ENCODE results near the gene TAGLN2. TPM values are rescaled to one million over a fixed set of nuclear protein-coding genes. Genes with fewer than 3 reads are reported as not detected.

TAGLN2 gene
- total RNA-seq, 1 donor, result 397 TPM

DNA sequence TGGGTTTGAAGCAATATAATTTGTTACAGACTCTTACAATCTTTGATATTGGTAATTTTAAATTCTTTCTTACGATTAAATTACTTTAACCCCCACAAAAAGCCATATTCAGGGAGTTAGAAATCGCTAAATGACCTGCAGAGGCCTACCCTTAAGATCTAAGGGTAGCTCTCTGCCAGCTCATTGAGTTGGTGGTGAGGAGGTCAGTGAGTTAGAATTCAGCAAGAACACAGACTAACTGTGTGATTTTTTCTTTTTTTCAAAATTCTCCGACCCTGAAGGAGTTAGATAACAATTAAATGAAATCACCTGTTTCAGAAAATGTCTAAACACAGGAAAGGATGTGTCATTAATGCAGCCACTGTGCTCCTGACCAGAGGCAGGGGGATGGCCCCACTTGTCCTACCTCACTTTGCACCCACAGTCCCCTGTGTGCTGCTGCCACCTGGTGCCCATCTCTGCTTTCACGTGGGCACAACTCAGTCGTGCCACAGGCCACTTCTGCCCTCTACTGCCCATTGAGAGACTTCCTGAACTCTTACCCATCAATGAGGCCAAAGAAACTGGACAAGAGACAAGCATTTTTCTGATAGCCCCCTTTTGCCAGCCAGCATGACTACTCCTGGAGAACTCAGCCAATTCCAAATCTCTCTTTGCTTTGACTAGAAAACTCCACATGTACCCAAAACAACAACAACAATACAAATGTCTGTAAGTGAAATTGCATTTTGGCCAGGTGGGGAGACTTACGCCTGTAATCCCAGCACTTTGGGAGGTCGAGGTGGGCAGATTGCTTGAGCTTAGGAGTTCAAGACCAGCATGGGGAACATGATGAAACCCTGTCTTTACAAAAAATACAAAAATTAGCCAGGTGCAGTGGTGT is 33.8 kb downstream of the TAGLN2 start:
- no peaks in the 10 kb centered on the region for H3K9me3 ChIP-seq (ENCODE audit: low read depth, low read length)
- peaks cover 59% of the 10 kb centered on the region for H3K4me1 ChIP-seq (ENCODE audit: insufficient read depth, low read length)
- no peaks in the 10 kb centered on the region for H3K27me3 ChIP-seq (ENCODE audit: insufficient read depth, low read length)
- H3K4me3 ChIP-seq (ENCODE audit: low read length), result no peak overlapping the region

DNA sequence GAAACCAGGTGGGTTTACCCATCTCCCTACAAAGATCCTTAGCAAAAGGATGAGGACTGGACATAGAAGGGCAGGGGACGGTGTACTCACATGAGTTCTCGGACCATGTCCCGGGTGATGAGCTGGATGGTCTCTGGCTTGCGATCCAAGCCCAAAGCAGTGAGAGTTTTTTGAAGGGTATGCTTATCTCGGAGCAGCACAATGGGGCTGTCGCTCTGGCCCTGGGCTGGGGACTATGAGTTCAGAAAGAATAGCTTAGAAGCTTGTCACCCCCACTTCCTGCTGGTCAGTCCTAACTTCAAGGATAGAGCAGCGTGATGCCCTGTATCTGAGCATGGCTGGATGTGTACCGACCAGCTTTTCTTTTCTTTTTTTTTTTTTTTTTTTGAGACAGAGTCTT is 34.9 kb downstream of the TAGLN2 start:
- H3K27me3 ChIP-seq (ENCODE audit: insufficient read depth, low read length), result no peaks in the 10 kb centered on the region
- H3K4me3 ChIP-seq (ENCODE audit: low read length), result no peak overlapping the region
- H3K9me3 ChIP-seq (ENCODE audit: low read depth, low read length), result no peaks in the 10 kb centered on the region
- peaks cover 48% of the 10 kb centered on the region for H3K4me1 ChIP-seq (ENCODE audit: insufficient read depth, low read length)

DNA sequence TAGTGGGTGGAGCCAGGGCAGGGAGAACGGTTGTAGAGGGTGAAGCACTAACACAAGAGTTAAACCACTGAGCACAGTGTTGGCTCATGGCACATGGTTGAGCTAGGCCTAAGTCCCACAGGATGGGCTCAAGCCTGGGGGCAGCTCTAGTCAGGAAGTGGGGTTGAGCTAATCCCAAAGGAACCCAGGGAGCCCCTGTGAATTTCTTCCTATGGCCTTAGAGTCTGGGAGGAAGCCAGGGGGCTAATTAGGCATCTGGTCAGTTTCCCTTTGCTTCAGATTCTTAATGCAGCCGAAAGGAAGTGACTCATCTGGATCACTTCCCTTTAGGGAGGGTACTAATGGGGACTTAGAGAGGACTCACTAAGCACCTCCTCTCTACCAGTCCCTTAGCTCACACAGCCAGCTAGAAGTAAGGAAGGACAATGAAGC is 35.5 kb downstream of the TAGLN2 start:
- peaks cover 48% of the 10 kb centered on the region for H3K4me1 ChIP-seq (ENCODE audit: insufficient read depth, low read length)

DNA sequence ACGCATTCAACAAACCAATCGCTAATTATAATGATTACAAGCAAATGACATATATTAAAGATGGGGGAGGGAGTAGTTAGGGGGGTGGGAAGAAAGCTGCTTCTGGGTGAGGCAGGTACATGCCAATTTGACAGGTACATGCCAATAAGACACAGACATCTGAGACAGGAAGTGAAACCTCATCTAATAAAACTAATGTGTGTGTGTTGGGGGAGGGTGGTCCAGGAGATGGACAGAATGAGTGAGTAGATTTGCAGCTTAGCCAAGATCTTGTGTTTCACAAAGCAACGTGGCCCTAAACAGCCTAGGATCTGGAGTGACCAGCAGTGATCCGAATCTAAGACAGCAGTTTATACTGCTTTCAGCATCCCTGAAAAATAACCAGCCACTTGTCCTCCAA is 36.1 kb downstream of the TAGLN2 start:
- Histone ChIP-seq H3K27me3 (ENCODE audit: insufficient read depth, low read length) (no peaks in the 10 kb centered on the region), H3K4me3 (ENCODE audit: low read length) (no peak overlapping the region), H3K4me1 (ENCODE audit: insufficient read depth, low read length) (peaks cover 48% of the 10 kb centered on the region), H3K9me3 (ENCODE audit: low read depth, low read length) (no peaks in the 10 kb centered on the region)

More for the DNA sequence above, 35.5 kb downstream of the TAGLN2 start:
- Histone ChIP-seq H3K27me3 (ENCODE audit: insufficient read depth, low read length) (no peaks in the 10 kb centered on the region), H3K4me3 (ENCODE audit: low read length) (no peak overlapping the region), H3K9me3 (ENCODE audit: low read depth, low read length) (no peaks in the 10 kb centered on the region)

DNA sequence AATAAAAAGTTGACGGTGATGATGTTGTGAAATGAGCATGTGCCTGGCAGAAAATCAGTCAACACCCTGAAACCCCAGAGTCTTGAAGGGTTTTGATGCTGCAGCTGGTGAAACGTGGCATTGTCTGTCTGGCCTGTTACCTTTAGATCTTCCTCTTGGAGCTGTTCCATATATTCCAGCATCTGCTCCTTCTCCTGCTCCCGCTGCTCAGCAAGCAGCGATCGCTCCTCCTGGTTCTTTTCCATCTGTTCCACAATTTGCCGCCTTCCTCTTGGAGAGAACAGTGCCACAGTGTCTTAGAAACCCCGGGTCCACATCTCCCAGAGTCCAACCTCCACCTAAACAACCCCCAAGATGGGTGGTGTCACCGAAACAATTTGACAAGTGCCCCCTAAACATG is 41.0 kb downstream of the TAGLN2 start:
- Histone ChIP-seq H3K9me3 (ENCODE audit: low read depth, low read length) (no peaks in the 10 kb centered on the region), H3K27me3 (ENCODE audit: insufficient read depth, low read length) (no peaks in the 10 kb centered on the region), H3K4me3 (ENCODE audit: low read length) (no peak overlapping the region), H3K4me1 (ENCODE audit: insufficient read depth, low read length) (peaks cover 62% of the 10 kb centered on the region)

DNA sequence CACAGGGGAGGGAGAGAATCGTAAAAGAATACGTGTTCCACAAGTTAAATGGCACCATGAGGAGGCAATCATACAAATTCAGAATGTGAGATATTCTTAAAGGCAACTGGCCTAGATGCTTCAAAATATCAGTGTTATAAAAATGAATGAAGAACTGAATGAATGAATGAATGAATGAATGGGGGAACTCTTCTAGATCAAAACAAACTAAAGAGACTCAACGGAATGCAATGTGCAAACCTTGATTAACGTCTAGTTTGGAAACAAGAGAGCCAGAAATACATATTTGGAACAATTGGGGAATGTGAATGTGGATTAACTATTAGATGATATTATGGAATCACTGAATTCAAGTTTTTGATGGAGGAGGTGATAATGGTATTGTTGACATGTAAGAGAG is 42.2 kb downstream of the TAGLN2 start:
- H3K4me1 ChIP-seq (ENCODE audit: insufficient read depth, low read length), result peaks cover 54% of the 10 kb centered on the region
- no peaks in the 10 kb centered on the region for H3K9me3 ChIP-seq (ENCODE audit: low read depth, low read length)
- no peak overlapping the region for H3K4me3 ChIP-seq (ENCODE audit: low read length)
- no peaks in the 10 kb centered on the region for H3K27me3 ChIP-seq (ENCODE audit: insufficient read depth, low read length)

DNA sequence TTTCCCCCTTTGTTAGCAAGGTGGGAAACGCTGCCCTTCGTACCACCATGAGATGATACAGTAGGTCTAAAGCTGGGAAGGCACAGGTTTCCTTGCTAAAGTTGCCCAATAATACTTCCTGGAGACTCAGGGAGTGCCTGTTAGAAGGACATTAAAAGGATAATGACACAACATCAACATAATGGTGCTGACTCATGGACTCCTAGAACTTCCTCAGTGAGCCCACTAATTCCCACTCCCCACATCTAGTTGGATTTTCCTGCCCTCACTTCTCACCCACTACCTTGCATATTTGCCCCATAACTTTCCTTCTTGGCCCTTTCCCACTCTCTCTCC is 42.8 kb downstream of the TAGLN2 start:
- peaks cover 47% of the 10 kb centered on the region for H3K4me1 ChIP-seq (ENCODE audit: insufficient read depth, low read length)
- H3K4me3 ChIP-seq (ENCODE audit: low read length), result no peak overlapping the region
- H3K27me3 ChIP-seq (ENCODE audit: insufficient read depth, low read length), result no peaks in the 10 kb centered on the region
- no peaks in the 10 kb centered on the region for H3K9me3 ChIP-seq (ENCODE audit: low read depth, low read length)

DNA sequence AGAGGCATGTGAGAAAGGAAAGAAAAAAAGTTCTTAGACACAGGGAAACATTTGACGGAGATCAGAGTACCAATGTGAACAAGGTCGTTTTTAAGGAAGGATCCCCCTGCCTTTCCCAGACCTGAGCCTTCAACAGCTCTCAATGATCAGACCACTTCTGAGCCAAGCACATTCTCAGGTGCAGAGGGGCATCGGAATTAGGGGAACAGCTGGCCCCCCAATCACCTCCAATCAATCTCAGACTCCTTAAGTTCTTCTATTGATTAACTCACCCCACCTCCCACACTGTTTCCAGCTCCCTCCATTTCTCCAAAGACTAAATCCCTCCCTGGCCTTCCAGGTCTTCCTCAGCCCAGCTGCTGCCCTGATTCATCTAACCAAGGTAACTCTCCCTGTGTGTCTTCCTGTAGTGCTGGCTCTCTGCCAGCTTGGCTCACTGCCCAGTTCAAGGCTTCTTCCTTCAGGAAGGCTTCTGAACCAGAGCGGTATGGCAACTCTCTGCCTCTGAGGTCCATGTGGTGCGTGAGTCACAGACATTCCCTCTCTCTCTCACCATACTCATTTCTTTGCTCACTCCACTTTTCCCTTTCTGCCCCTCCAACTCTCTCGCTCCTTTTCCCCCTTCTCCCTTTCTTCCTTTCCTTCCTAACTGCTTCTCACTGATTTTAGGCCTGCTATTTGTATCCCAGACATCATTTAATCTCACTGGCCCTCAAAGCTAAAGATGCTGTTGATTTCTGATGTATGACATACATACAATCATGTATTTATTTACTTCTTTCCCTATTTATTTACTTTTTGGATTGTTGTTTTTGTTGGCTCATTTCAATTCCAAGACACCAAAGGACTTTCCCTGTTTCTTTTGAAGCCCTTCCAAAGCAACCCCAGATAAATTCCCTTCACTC is 43.4 kb downstream of the TAGLN2 start:
- no peaks in the 10 kb centered on the region for H3K27me3 ChIP-seq (ENCODE audit: insufficient read depth, low read length)
- H3K4me3 ChIP-seq (ENCODE audit: low read length), result no peak overlapping the region
- H3K9me3 ChIP-seq (ENCODE audit: low read depth, low read length), result no peaks in the 10 kb centered on the region
- H3K4me1 ChIP-seq (ENCODE audit: insufficient read depth, low read length), result peaks cover 41% of the 10 kb centered on the region

DNA sequence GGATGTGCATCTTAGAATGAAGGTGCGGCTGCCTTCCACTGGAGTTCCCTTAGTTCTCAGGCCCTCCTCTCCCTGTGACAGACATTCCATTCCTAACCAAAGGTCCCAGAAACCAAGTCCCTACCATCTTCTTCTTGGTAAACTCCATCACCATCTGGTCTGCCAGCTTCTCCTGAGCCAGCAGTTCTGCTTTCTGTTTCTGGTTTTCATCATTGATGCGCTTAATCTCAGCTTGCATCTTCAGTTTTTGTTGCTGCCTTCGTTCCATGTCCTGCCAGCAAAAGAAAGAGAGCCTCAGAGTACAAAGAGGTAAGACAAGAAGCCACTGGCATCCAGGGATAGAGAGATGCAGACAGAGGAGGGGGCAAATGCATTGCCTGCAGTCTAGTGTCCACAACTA is 44.9 kb downstream of the TAGLN2 start:
- H3K4me3 ChIP-seq (ENCODE audit: low read length), result no peak overlapping the region
- no peaks in the 10 kb centered on the region for H3K27me3 ChIP-seq (ENCODE audit: insufficient read depth, low read length)
- peaks cover 40% of the 10 kb centered on the region for H3K4me1 ChIP-seq (ENCODE audit: insufficient read depth, low read length)
- H3K9me3 ChIP-seq (ENCODE audit: low read depth, low read length), result no peaks in the 10 kb centered on the region

DNA sequence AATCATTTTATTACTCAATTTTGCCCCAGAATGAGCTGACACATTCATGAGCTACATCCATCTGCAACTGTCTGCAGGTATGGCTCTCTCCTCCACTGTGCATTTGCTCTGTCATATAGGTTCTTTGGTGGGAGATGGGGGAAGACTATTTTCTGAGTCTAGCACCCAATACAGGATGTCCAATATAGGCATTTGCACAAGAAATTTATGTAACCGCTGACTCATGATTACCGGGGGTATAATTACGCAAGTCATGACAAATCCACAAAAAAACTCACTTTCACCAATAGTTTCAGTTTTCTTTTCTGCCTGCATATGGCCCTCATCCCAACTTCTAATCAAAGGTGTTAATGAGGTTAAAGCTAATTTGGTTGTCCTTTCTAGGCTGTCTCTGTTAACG is 45.3 kb downstream of the TAGLN2 start:
- no peaks in the 10 kb centered on the region for H3K9me3 ChIP-seq (ENCODE audit: low read depth, low read length)
- peaks cover 40% of the 10 kb centered on the region for H3K4me1 ChIP-seq (ENCODE audit: insufficient read depth, low read length)
- no peak overlapping the region for H3K4me3 ChIP-seq (ENCODE audit: low read length)
- H3K27me3 ChIP-seq (ENCODE audit: insufficient read depth, low read length), result no peaks in the 10 kb centered on the region

DNA sequence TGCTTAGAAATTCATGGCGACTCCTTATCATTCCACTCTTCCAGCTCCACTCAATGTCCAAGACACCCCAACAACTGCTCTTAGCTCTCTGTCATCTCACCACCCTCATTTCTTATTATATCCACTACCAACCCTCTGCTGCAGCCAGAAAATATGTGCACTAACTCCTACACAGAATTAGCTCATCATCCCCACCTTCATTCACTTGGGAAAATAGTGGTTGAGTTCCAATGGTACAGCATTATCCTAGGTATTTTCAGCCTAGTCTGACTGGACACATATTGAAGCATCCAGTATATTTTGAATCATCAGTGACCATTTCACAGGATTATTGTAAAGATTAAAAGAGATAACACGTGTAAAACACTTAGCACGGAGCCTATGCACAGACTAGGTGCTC is 46.2 kb downstream of the TAGLN2 start:
- Histone ChIP-seq H3K4me1 (ENCODE audit: insufficient read depth, low read length) (peaks cover 40% of the 10 kb centered on the region), H3K4me3 (ENCODE audit: low read length) (no peak overlapping the region), H3K9me3 (ENCODE audit: low read depth, low read length) (no peaks in the 10 kb centered on the region), H3K27me3 (ENCODE audit: insufficient read depth, low read length) (no peaks in the 10 kb centered on the region)

DNA sequence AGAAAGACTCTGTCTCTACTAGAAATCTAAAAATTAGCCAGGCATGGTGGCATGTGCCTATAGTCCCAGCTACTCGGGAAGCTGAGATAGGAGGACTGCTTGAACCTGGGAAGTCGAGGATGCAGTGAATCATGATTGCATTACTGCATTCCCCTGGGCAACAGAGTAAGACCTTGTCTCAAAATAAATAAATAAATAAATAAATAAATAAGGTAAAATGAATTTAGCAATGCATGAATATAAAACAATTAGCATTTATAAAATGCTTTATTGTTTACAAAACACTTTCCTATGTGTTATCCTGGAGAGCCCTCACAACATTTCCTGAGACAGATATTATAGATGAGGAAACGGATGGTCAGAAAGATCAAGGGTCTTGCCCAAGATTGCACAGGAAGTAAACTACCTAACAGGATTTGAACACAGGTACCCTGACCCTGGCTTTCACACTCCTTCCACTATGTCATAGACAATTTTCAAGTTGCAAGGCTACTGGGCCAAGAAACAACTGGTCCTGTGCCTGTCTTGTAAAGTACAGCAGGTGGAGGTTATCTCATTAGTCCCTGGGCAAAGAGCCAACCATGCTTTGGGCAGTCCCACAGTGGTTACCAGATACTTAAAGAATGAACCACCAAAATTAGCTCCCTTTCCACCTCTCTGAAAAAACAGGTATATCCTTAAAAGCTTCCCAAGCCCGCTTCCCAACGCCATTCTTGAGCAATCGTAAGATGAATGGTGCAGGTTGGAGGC is 47.4 kb downstream of the TAGLN2 start:
- H3K4me3 ChIP-seq (ENCODE audit: low read length), result no peak overlapping the region
- no peaks in the 10 kb centered on the region for H3K9me3 ChIP-seq (ENCODE audit: low read depth, low read length)

DNA sequence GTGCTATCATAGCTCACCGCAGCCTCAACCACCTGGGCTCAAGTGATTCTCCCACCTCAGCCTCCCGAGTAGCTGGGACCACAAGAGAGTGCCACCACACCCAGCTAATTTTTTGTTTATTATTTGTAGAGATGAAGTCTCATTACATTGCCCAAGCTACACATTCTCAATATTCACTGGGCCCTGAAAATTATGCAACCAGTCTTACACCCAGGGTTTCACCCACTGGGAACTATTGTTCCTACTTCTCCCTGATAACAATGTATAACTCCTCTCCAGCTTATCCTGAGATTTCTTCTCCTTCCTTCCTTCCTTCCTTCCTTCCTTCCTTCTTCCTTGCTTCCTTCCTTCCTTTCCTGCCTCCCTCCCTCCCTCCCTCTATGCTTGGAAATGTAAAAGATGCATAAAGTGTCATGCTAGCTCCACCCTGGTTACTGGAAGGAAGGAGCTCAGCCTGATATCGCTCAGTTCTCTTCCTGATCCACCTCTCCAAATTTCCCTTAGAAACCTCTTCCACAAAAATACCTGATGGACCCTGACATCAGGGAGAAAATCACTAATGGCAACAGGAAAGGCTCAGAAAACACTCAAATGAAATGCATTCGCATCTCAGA is 51.7 kb downstream of the TAGLN2 start:
- H3K4me3 ChIP-seq (ENCODE audit: low read length), result no peak overlapping the region
- H3K4me1 ChIP-seq (ENCODE audit: insufficient read depth, low read length), result no peaks in the 10 kb centered on the region
- H3K27me3 ChIP-seq (ENCODE audit: insufficient read depth, low read length), result no peaks in the 10 kb centered on the region
- no peaks in the 10 kb centered on the region for H3K9me3 ChIP-seq (ENCODE audit: low read depth, low read length)

More for the DNA sequence above, 47.4 kb downstream of the TAGLN2 start:
- no peaks in the 10 kb centered on the region for H3K27me3 ChIP-seq (ENCODE audit: insufficient read depth, low read length)
- peaks cover 39% of the 10 kb centered on the region for H3K4me1 ChIP-seq (ENCODE audit: insufficient read depth, low read length)

DNA sequence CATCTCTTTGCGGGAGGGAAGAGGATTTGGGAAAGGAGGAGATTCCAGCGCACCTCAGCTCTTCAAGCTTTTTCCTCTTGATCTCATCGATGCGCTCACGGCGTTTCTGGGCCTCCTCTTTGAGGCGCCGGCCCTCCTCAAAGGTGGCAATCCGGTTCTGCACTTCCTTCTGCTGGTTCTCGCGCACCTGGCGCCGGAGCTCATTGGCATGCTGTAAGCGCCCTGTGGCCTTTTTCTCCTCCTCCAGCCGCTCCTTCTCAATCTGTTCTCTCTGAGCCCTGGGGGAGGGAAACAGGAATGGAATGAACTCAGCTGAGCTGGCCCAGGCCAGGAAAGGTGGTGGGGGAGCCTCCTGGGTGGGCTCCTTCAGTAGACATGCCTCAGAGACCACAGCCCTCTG is 52.4 kb downstream of the TAGLN2 start:
- no peaks in the 10 kb centered on the region for H3K9me3 ChIP-seq (ENCODE audit: low read depth, low read length)
- no peaks in the 10 kb centered on the region for H3K27me3 ChIP-seq (ENCODE audit: insufficient read depth, low read length)
- H3K4me1 ChIP-seq (ENCODE audit: insufficient read depth, low read length), result no peaks in the 10 kb centered on the region
- H3K4me3 ChIP-seq (ENCODE audit: low read length), result no peak overlapping the region

Data from mononuclear cell (primary cell).